ENCODE data around the gene SRA1. TPM values are rescaled to one million over a fixed set of nuclear protein-coding genes. Genes with fewer than 3 reads are reported as not detected.
"Not testable (repeated sequence)": the region's sequence is repeated elsewhere in the genome, so short reads cannot be mapped to it uniquely, and the experiment has no call there.

SRA1 gene
- 18.9 TPM for total RNA-seq

- peak; percentile 97 for DNase-seq
These were observed at the start of gene SRA1 for GRCh38 chr5:140557136-140557805. TSS of gene SRA1 (minus strand) at chr5:140557473. CDS start at chr5:140557452, 21 bp downstream.

GRCh38 chr5:140607031-140607430 is 49.8 kb upstream of the SRA1 start:
- no peak for DNase-seq

GRCh38 chr5:140605879-140606278 is 48.6 kb upstream of the SRA1 start:
- DNase-seq = no peak

GRCh38 chr5:140603734-140604133 is 46.5 kb upstream of the SRA1 start:
- no peak for DNase-seq

GRCh38 chr5:140603446-140603698 is 46.1 kb upstream of the SRA1 start:
- not testable (repeated sequence) for DNase-seq

GRCh38 chr5:140602147-140602546 is 44.9 kb upstream of the SRA1 start:
- DNase-seq = no peak

GRCh38 chr5:140600096-140600495 is 42.8 kb upstream of the SRA1 start:
- no peak for DNase-seq

- DNase-seq = no peak
These were observed 41.6 kb upstream of the SRA1 start for GRCh38 chr5:140598836-140599235.

- DNase-seq = no peak
These were observed 39.1 kb upstream of the SRA1 start for GRCh38 chr5:140596321-140596741.

GRCh38 chr5:140595538-140596300 is 38.4 kb upstream of the SRA1 start:
- DNase-seq = peak; percentile 35

GRCh38 chr5:140594169-140594568 is 36.9 kb upstream of the SRA1 start:
- DNase-seq = no peak

GRCh38 chr5:140593070-140593469 is 35.8 kb upstream of the SRA1 start:
- not testable (repeated sequence) for DNase-seq

- no peak for DNase-seq
These were observed 34.6 kb upstream of the SRA1 start for GRCh38 chr5:140591747-140592372.

GRCh38 chr5:140590861-140591260 is 33.6 kb upstream of the SRA1 start:
- DNase-seq = no peak

- DNase-seq = no peak
These were observed 31.2 kb upstream of the SRA1 start for GRCh38 chr5:140588311-140589070.

- no peak for DNase-seq
These were observed 30.2 kb upstream of the SRA1 start for GRCh38 chr5:140587495-140587894.

GRCh38 chr5:140579188-140579747 is 22.0 kb upstream of the SRA1 start:
- DNase-seq = not testable (repeated sequence)

- DNase-seq = no peak
These were observed 19.5 kb upstream of the SRA1 start for GRCh38 chr5:140576776-140577201.

GRCh38 chr5:140575309-140575708 is 18.0 kb upstream of the SRA1 start:
- DNase-seq = no peak

- no peak for DNase-seq
These were observed 16.9 kb upstream of the SRA1 start for GRCh38 chr5:140574165-140574564.

- no peak for DNase-seq
These were observed 16.4 kb upstream of the SRA1 start for GRCh38 chr5:140573683-140574082.

- DNase-seq = no peak
These were observed 13.8 kb upstream of the SRA1 start for GRCh38 chr5:140571105-140571504.

Measured in tongue (tissue), 2 donors.